Keratinocyte (primary cell): ENCODE measurements around the gene KRT77. TPM values are rescaled to one million over a fixed set of nuclear protein-coding genes. Genes with fewer than 3 reads are reported as not detected.

ENCODE experiments used
- DNase-seq: peaks from one replicate; pipeline ENCODE4 v3.0.0-alpha.2; 2011; ENCODE audit warnings: low read depth, missing footprints, low spot score
- FAIRE-seq: peaks from 2 replicates; lab custom pipeline; 2011; peaks lifted over from hg19 to GRCh38; lab: Jason Lieb, UNC
- H2AFZ ChIP-seq: 2 replicates; pipeline ENCODE4 v1.6.0; 2012; ENCODE audit warnings: low read length, control low read depth, inconsistent platforms; ENCODE audit not compliant: control insufficient read depth
- H3K27ac ChIP-seq: 2 replicates; pipeline ENCODE4 v1.5.1; 2011; ENCODE audit warnings: low read length; ENCODE audit not compliant: control insufficient read depth, insufficient read depth
- H3K27me3 ChIP-seq: 3 replicates; pipeline ENCODE4 v1.6.0; 2011; ENCODE audit warnings: low read length; ENCODE audit not compliant: control insufficient read depth, insufficient read depth; ENCODE audit errors: extremely low read depth
- H3K36me3 ChIP-seq, 2 experiments: 2 replicates in 1 of 2; 3 replicates in 1 of 2; pipeline ENCODE4 v1.5.1; 2011; ENCODE audit warnings: low read length in 2 of 2, mild to moderate bottlenecking in 1 of 2; ENCODE audit not compliant: control insufficient read depth in 2 of 2, insufficient read depth in 2 of 2; ENCODE audit errors: extremely low read depth in 1 of 2
- H3K4me1 ChIP-seq: 3 replicates; pipeline ENCODE4 v1.5.1; 2011; ENCODE audit warnings: low read length; ENCODE audit not compliant: control insufficient read depth, insufficient read depth; ENCODE audit errors: extremely low read depth
- H3K4me2 ChIP-seq: 3 replicates; pipeline ENCODE4 v1.6.0; 2011; ENCODE audit warnings: low read depth, low read length; ENCODE audit not compliant: control insufficient read depth, insufficient read depth; ENCODE audit errors: extremely low read depth
- H3K4me3 ChIP-seq, 3 experiments: fragments of 200-600 bp in 1 of 3; sonication (generic) in 1 of 3; 2 replicates in 2 of 3; 3 replicates in 1 of 3; pipeline ENCODE4 v1.5.1; 2011 to 2016; ENCODE audit warnings: low read length in 3 of 3, mild to moderate bottlenecking in 3 of 3, control low read depth in 2 of 3, inconsistent platforms in 1 of 3, low read depth in 1 of 3, mixed read lengths in 1 of 3, mixed run types in 1 of 3, moderate library complexity in 1 of 3; ENCODE audit not compliant: control insufficient read depth in 2 of 3, insufficient read depth in 2 of 3; ENCODE audit errors: extremely low read depth in 1 of 3
- H3K79me2 ChIP-seq: 2 replicates; pipeline ENCODE4 v1.6.0; 2012; ENCODE audit warnings: low read length; ENCODE audit not compliant: control insufficient read depth, insufficient read depth
- H3K9ac ChIP-seq: 3 replicates; pipeline ENCODE4 v1.6.0; 2011; ENCODE audit warnings: low read length; ENCODE audit not compliant: control insufficient read depth, insufficient read depth; ENCODE audit errors: extremely low read depth
- H3K9me1 ChIP-seq: 3 replicates; pipeline ENCODE4 v1.6.0; 2011; ENCODE audit warnings: low read length; ENCODE audit not compliant: control insufficient read depth, insufficient read depth; ENCODE audit errors: extremely low read depth
- H3K9me3 ChIP-seq: 2 replicates; pipeline ENCODE4 v1.5.1; 2012; ENCODE audit warnings: low read depth, low read length; ENCODE audit not compliant: control insufficient read depth
- H4K20me1 ChIP-seq: 3 replicates; pipeline ENCODE4 v1.6.0; 2011; ENCODE audit warnings: low read length; ENCODE audit not compliant: control insufficient read depth, insufficient read depth; ENCODE audit errors: extremely low read depth
- EZH2 ChIP-seq: IDR thresholded peaks from one replicate; pipeline ENCODE4 v1.6.1; 2012; ENCODE audit warnings: inconsistent platforms, mild to moderate bottlenecking, low read length, moderate library complexity
- dilution Hi-C: fragments of 300-500 bp; cut with MboI; formaldehyde crosslinking; loops from one replicate; pipeline ENCODE4 v1.7.0; 2020; ENCODE audit warnings: low sequenced_read_pairs; ENCODE audit not compliant: extremely low pct_ligation_motif_present
- polyA plus RNA-seq, 5 experiments: library from polyadenylated mRNA; depleted of rRNA in 3 of 5; stranded (reverse) in 3 of 5; stranded (forward) in 1 of 5; unstranded in 1 of 5; fragments of >200 nt; gene quantifications; 1 replicate in 1 of 5; 2 replicates in 3 of 5; 3 replicates in 1 of 5; pipeline versions ENCODE4 v1.2.1 to v1.2.3, GENCODE V29; 2011 to 2012; ENCODE audit warnings: missing spikeins in 2 of 5, low read depth in 1 of 5, low replicate concordance in 1 of 5
- TF ChIP-seq, protein P1 (sequence below), 3 experiments: IDR thresholded peaks in 1 of 3; conservative IDR thresholded peaks in 1 of 3; optimal IDR thresholded peaks in 1 of 3; 2 replicates in 2 of 3; 3 replicates in 1 of 3; pipeline versions ENCODE3 to v1.5.1; 2011; ENCODE audit warnings: low read length in 3 of 3, mild to moderate bottlenecking in 3 of 3, moderate library complexity in 2 of 3, control low read depth in 1 of 3, inconsistent platforms in 1 of 3; ENCODE audit not compliant: insufficient read depth in 2 of 3; ENCODE audit errors: extremely low read depth in 1 of 3

KRT77 gene
- polyA plus RNA-seq, 1 donor (not counting 4 experiments of a cell fraction or from before 2014, with no cell fraction given), result 1.3 TPM

GRCh38 chr12:52667509-52667908 lies 35.8 kb downstream of the KRT77 start:
- Histone ChIP-seq H3K79me2 (no peaks in the 10 kb centered on the region), H3K4me3 (no peak overlapping the region), H3K9ac (no peak overlapping the region), H3K4me2 (no peak overlapping the region), H3K9me3 (no peaks in the 10 kb centered on the region), H4K20me1 (no peaks in the 10 kb centered on the region), H3K27ac (no peak overlapping the region), H3K4me1 (peaks cover 10% of the 10 kb centered on the region), H3K36me3 (no peaks in the 10 kb centered on the region), H3K9me1 (no peaks in the 10 kb centered on the region), H2AFZ (no peak overlapping the region), H3K27me3 (peaks cover 16% of the 10 kb centered on the region)
- TF ChIP-seq, protein P1, sequence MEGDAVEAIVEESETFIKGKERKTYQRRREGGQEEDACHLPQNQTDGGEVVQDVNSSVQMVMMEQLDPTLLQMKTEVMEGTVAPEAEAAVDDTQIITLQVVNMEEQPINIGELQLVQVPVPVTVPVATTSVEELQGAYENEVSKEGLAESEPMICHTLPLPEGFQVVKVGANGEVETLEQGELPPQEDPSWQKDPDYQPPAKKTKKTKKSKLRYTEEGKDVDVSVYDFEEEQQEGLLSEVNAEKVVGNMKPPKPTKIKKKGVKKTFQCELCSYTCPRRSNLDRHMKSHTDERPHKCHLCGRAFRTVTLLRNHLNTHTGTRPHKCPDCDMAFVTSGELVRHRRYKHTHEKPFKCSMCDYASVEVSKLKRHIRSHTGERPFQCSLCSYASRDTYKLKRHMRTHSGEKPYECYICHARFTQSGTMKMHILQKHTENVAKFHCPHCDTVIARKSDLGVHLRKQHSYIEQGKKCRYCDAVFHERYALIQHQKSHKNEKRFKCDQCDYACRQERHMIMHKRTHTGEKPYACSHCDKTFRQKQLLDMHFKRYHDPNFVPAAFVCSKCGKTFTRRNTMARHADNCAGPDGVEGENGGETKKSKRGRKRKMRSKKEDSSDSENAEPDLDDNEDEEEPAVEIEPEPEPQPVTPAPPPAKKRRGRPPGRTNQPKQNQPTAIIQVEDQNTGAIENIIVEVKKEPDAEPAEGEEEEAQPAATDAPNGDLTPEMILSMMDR (optimal IDR thresholded peaks at IDR 0.05 in 1 of 3, IDR thresholded peaks at IDR 0.05 in 1 of 3, conservative IDR thresholded peaks at IDR 0.05 in 1 of 3; ENCODE audit: extremely low read depth in 1 of 3, insufficient read depth in 2 of 3, low read length in 3 of 3), result peak; percentile 27 to 65 (median 60)
- TF ChIP-seq EZH2, result no peak
- FAIRE-seq, result no peak
- dilution Hi-C loops, result no loop called here
- no peak for DNase-seq

DNA sequence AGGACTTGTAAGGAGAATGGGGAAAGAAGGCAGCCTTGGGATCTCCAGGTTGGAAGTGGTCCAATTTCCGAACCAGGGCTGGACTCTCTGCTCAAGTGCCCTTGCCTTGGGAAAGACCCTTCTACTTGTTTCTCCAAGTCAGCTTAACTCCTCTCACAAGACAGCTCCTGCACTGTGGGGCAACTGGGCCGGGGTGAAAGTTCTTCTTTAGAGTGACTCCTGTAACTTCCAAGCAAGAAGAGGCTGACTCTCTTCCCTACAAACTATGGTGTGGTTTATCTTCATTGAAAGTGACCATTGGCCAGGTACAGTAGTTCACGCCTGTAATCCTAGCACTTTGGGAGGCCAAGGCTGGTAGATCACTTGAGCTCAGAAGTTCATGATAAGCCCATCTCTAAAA lies 36.9 kb downstream of the KRT77 start:
- no peak overlapping the region for H3K4me2 ChIP-seq
- peaks cover 6% of the 10 kb centered on the region for H3K4me1 ChIP-seq
- no peaks in the 10 kb centered on the region for H3K79me2 ChIP-seq
- dilution Hi-C loops, result no loop called here
- no peak overlapping the region for H3K4me3 ChIP-seq
- H2AFZ ChIP-seq, result no peak overlapping the region
- no peak for FAIRE-seq
- no peaks in the 10 kb centered on the region for H3K36me3 ChIP-seq
- H3K9ac ChIP-seq, result no peak overlapping the region
- no peaks in the 10 kb centered on the region for H3K9me1 ChIP-seq
- no peak for TF ChIP-seq EZH2
- TF ChIP-seq, protein P1 (optimal IDR thresholded peaks at IDR 0.05 in 1 of 3, IDR thresholded peaks at IDR 0.05 in 1 of 3, conservative IDR thresholded peaks at IDR 0.05 in 1 of 3; ENCODE audit: extremely low read depth in 1 of 3, insufficient read depth in 2 of 3, low read length in 3 of 3), result no peak
- no peak overlapping the region for H3K27ac ChIP-seq
- peaks cover 16% of the 10 kb centered on the region for H3K27me3 ChIP-seq
- H4K20me1 ChIP-seq, result no peaks in the 10 kb centered on the region
- no peak for DNase-seq
- no peaks in the 10 kb centered on the region for H3K9me3 ChIP-seq
